COLO829 (cell line): ENCODE measurements around the gene PRKCQ.

Experiments
- DNase-seq: peaks from one replicate; pipeline ENCODE4 v3.0.0; 2012; ENCODE audit warnings: low spot score

PRKCQ gene

DNA sequence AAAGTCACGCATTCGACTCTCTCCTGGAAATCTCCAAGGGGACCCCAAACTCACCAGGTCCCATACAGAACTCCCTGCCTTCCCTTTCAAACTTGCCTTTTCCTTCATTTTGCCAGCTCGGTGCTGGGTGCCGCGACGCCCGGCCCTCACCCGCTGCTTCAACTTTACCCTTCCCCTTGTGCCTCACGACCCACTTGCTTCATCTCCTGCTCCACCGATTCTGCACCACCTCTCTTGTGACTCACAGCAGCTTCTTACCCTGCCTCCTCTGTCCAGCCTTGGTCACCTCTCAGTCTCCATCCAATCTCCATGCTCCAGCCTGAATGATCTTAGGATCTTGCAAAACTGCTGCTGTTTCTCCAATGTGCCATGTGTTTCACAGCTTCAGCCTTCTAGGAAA is 59.9 kb downstream of the PRKCQ start:
- DNase-seq = no peak

- DNase-seq = no peak
Measured at GRCh38 chr10:6518791-6519429, 61.2 kb downstream of the PRKCQ start.

- no peak for DNase-seq
Measured at GRCh38 chr10:6516929-6517284, 63.2 kb downstream of the PRKCQ start.

GRCh38 chr10:6516281-6516928 is 63.7 kb downstream of the PRKCQ start:
- DNase-seq = no peak

GRCh38 chr10:6514844-6515780 is 65.0 kb downstream of the PRKCQ start:
- no peak for DNase-seq

- DNase-seq = no peak
Measured at GRCh38 chr10:6514180-6514579, 65.9 kb downstream of the PRKCQ start.

DNA sequence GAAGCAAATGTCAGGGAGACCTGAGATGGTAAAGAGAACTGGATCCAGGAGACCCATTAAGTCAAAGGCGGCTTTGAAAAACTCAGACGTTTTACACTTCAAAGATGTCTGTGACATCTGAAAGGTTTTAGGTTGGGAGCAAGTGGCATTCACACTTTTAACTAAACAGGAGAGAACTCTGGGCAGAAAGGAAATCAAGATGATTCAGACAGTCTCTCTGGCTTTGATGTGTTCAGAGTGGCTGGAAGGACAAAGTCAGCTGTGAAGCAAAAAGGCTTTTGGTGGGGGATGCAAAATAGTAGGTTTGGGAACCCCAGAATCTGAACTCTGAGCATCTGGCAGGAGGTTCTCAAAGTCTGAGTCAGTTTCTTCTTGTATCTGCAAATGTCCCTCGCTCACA is 66.6 kb downstream of the PRKCQ start:
- no peak for DNase-seq

- DNase-seq = no peak
Measured at GRCh38 chr10:6512182-6512581, 67.9 kb downstream of the PRKCQ start.

- DNase-seq = no peak
Measured at GRCh38 chr10:6511347-6511746, 68.7 kb downstream of the PRKCQ start.

DNA sequence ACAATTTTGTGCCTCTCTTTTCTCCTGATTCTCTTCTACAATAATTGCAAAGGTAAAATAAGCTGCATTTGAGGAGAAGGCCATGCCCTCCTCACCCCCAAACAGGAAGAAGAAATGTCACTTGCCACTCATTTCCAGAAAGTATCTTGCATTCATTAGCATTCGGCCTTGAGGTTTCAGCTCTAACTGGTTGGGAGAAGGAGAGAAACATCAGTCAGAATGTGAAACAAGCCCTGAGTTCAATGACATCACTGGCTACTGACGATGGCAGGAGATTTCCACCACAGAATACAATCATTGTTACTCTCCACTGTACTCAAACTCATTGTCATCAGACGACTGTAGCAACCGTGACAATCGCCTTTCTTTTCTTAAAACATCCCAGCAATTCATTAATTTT is 72.8 kb downstream of the PRKCQ start:
- DNase-seq = no peak

DNA sequence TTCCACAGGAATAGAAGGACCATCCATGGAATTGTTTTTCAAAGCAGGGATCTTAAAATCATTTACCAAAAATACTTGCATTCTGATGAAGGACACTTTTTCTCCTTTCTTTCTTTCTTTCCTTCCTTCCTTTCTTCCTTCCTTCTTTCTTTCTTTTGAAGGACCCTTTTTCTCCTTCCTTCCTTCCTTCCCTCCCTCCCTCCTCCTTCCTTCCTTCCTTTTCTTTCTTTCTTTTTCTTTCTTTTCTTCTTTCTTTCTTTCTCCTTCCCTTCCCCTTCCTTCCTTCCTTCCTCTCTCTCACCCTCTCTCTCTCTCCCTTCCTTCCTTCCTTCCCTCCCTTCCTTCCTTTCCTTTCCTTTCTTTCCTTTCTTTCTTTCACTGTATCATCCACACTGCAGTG is 74.8 kb downstream of the PRKCQ start:
- DNase-seq = no peak

DNA sequence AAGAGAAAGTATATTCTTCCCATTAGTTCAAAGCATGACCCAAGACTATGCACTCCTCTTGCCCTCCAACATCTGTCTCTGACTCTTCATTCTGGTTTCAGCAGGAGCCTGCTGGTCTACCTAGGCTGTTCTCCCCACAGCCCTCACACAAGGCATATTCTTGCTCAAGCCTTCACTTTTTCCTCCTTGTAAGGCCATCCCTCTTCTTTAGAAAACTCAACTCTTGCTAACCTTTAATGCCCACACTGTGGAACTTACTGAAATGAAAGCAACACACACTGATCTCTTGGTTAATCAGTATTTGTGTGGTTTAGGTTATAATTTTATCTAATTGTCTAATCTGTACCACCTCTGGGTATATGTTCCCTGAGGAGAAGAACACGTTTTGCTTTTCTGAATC is 75.8 kb downstream of the PRKCQ start:
- no peak for DNase-seq

GRCh38 chr10:6503171-6503570 is 76.9 kb downstream of the PRKCQ start:
- DNase-seq = no peak

DNA sequence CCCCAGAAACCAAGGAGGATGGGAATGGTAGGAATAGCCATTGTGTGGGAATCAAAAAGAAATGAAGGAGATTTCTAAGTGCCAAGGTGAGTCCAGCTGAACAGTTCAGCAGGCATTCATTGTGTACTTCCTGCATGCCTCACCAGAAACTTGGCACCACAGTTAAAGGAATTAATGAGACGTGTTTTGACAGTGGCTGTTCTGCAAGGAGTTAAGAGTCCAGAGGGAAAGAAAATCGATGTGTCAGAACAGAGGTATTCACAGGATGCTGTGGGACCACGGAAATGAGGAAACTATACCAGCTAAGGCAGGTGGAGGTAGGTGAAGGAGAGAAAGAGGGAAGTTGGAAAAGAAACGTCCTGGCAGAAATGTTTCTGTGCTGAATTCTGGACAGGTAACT is 78.1 kb downstream of the PRKCQ start:
- no peak for DNase-seq

DNA sequence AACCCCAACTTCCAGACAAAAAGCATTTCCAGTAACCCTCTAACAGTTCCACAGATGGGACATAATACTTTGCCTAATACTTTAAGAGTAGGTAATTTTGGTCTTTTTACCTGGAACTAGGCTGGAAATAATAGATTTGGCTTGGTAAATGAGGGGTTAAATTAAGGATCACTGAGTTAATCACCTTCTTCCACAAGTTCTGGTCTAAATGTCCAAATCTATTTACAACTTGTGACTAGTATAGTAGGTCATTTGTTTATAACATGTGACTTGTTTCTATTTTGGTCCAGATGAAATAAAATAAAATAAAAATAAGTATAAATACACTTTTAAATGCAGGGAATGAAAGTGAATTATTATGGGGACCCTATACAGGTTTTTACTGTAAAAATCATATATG is 80.1 kb downstream of the PRKCQ start:
- DNase-seq = no peak

DNA sequence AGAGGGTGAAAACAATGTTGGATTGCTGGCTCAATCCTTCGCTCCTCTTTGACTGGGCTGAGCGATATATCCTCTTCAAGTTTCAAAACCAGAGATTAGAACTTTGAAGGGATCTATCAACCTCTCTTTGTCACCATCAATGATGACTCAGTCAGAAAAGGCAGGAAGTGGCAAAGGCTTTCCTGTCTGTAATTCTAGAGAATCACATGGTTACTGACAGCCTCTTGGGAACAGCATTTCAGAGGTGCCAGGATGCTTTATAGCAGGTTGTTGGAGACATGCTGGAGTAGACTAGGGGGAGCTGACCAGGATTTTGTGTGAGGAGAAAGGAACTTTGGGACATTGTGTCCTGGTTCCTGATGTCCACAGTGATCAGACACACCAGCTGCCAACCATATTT is 81.3 kb downstream of the PRKCQ start:
- no peak for DNase-seq

DNA sequence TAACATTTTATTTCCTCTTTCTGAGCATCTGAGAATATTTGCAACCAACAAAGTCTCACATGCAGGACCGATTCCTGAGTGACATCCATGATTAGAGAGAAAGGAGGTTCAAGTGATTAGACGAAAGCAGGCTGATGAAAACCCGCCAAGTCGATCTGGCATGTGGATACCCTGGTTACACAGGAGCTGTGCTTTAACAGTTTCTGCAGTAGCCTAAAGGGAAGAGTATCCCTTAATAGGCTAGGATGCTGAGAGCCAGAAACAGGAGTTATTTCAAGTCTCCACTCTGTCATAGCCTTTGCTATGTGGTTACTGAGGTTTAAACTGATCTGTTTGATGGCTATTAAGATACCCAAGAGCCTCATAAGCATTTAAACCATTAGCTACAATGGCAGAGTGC is 82.5 kb downstream of the PRKCQ start:
- DNase-seq = no peak

- DNase-seq = no peak
Measured at GRCh38 chr10:6494936-6495592, 85.0 kb downstream of the PRKCQ start.

GRCh38 chr10:6494442-6494819 is 85.6 kb downstream of the PRKCQ start:
- DNase-seq = no peak

- no peak for DNase-seq
Measured at GRCh38 chr10:6493521-6494441, 86.3 kb downstream of the PRKCQ start.

- DNase-seq = no peak
Measured at GRCh38 chr10:6492896-6493295, 87.2 kb downstream of the PRKCQ start.
